Central memory CD8-positive, alpha-beta T cell (primary cell): ENCODE data around the gene FAM98B.
"Not testable (repeated sequence)": the region's sequence is repeated elsewhere in the genome, so short reads cannot be mapped to it uniquely, and the experiment has no call there.

Experiments
- ATAC-seq: fragments of 150-1000 bp; cut with Tn5 transposase; replicated peaks from 2 replicates; pipeline ENCODE4 v1.10.0; 2022; ENCODE audit warnings: mild to moderate bottlenecking, moderate FRiP score, moderate number of reproducible peaks; ENCODE audit not compliant: poor library complexity, severe bottlenecking; ENCODE audit errors: extremely low read depth
- DNase-seq, 2 donors: peaks; one replicate each; pipeline ENCODE4 v3.0.0; 2021; ENCODE audit warnings: low spot score in 2 of 2
- H3K27ac Mint-ChIP-seq: one replicate; pipeline ENCODE4 v1.8.0; 2022; ENCODE audit warnings: low read depth, mild to moderate bottlenecking, moderate library complexity, mixed read lengths
- H3K27me3 Mint-ChIP-seq: one replicate; pipeline ENCODE4 v1.8.0; 2022; ENCODE audit warnings: mixed read lengths
- H3K36me3 Mint-ChIP-seq: one replicate; pipeline ENCODE4 v1.8.0; 2022; ENCODE audit warnings: mild to moderate bottlenecking, moderate library complexity, mixed read lengths; ENCODE audit not compliant: insufficient read depth
- H3K4me1 Mint-ChIP-seq: one replicate; pipeline ENCODE4 v1.8.0; 2022; ENCODE audit warnings: mixed read lengths
- H3K4me3 Mint-ChIP-seq: one replicate; pipeline ENCODE4 v1.8.0; 2022; ENCODE audit warnings: mild to moderate bottlenecking, moderate library complexity, mixed read lengths
- H3K9me3 Mint-ChIP-seq: one replicate; pipeline ENCODE4 v1.8.0; 2022; ENCODE audit warnings: mixed read lengths

FAM98B gene

DNA sequence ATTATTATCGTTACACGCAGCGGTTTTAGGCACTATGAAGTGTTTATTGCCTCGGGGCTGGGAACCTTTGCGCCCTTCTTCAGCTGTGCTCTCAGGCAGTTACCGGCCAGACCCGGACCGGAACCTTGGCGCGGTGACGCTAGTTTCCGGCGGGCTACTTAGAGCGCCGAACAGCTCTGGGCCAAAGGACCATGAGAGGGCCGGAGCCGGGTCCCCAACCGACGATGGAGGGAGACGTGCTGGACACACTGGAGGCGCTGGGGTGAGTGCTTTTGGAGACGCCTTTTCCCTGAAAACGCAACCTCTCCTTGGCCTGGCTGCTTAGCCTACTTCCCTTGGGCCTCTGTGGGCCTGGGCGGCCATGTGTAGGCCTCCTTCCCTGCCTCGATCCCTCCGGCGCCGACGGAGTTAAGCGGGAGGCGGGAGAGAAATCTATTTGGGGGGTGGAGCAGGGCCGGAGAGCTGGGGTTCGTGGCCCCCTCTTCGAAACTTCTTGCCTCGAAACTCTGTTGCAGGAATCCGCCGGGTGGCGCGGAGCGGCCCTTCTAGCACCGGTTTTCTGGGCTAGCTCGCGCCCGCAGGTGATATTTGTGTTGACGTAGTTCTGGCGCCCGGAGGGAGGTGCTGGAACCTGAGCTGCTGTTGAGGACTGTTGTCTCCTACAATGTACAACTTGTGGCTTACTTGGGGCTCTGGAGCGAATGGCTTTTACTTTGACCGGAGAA lies at the start of gene FAM98B:
FAM98B (plus strand) TSS at position 157 of the 725 bp plus-strand sequence; CDS start at position 192, 35 bp downstream.
- Mint-ChIP-seq H3K36me3 (peaks cover 8% of the 10 kb centered on the region), H3K27ac (peak within 1 kb of the TSS; percentile 96), H3K4me1 (peaks cover 30% of the 10 kb centered on the region), H3K9me3 (no peaks in the 10 kb centered on the region), H3K27me3 (no peaks in the 10 kb centered on the region), H3K4me3 (peak within 1 kb of the TSS; percentile 89)
- DNase-seq: peak; percentile 84 to 85
- ATAC-seq: peak; percentile 94

GRCh38 chr15:38406436-38406835 lies 47.5 kb upstream of the FAM98B start:
- Mint-ChIP-seq H3K9me3 (no peaks in the 10 kb centered on the region), H3K36me3 (no peaks in the 10 kb centered on the region), H3K4me3 (no peak overlapping the region), H3K4me1 (no peaks in the 10 kb centered on the region), H3K27me3 (peaks cover 70% of the 10 kb centered on the region), H3K27ac (no peak overlapping the region)
- ATAC-seq (no peak), DNase-seq (no peak)

- DNase-seq (no peak), ATAC-seq (no peak)
- Mint-ChIP-seq H3K9me3 (no peaks in the 10 kb centered on the region), H3K4me3 (no peak overlapping the region), H3K27me3 (peaks cover 52% of the 10 kb centered on the region), H3K4me1 (no peaks in the 10 kb centered on the region), H3K36me3 (no peaks in the 10 kb centered on the region), H3K27ac (no peak overlapping the region)
Measured at GRCh38 chr15:38408576-38408975, 45.4 kb upstream of the FAM98B start.

DNA sequence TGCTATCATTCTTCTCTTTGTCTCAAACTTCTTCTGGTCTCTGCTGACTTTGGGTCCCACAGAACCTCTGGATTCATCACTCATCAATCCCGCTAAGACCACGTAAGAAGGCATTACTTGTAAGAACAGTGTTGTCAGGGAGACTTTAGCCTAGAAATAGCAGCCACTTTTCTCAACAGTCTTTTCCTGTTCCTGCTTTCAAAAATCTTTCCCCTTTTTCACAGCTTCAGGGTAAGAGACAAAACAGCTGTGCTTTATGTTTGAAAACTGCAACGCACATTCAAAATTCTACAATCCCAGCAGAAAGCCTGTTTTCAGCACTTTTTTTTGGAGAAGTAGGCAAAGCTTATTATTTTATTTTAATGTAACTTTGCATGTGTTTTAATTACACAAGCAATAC lies 42.0 kb upstream of the FAM98B start:
- no peak for DNase-seq
- H3K4me1 Mint-ChIP-seq: no peaks in the 10 kb centered on the region
- H3K4me3 Mint-ChIP-seq: no peak overlapping the region
- H3K27ac Mint-ChIP-seq: no peak overlapping the region
- H3K36me3 Mint-ChIP-seq: no peaks in the 10 kb centered on the region
- no peak for ATAC-seq
- peaks cover 61% of the 10 kb centered on the region for H3K27me3 Mint-ChIP-seq
- H3K9me3 Mint-ChIP-seq: no peaks in the 10 kb centered on the region

DNA sequence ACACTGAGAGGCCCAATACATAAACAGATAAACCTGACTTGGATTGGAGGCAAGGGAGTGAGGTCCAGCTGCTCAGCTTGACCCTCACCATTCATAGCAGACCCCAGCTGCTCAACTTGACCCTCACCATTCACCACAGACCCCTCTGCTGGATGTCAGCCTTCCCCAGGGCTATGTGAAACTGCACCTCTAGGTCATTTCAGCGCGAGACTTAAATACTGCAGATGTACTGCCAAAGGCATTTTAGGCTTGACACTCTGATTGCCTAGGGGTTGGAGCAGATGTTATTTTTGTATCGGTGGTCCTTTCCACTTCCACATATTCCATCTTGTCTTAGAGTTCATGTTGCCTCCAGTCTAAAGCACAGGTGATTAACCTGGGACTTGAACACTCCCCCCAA lies 41.5 kb upstream of the FAM98B start:
- no peak overlapping the region for H3K4me3 Mint-ChIP-seq
- no peaks in the 10 kb centered on the region for H3K4me1 Mint-ChIP-seq
- peaks cover 65% of the 10 kb centered on the region for H3K27me3 Mint-ChIP-seq
- H3K27ac Mint-ChIP-seq: no peak overlapping the region
- H3K36me3 Mint-ChIP-seq: no peaks in the 10 kb centered on the region
- no peaks in the 10 kb centered on the region for H3K9me3 Mint-ChIP-seq
- ATAC-seq (no peak), DNase-seq (no peak)

DNA sequence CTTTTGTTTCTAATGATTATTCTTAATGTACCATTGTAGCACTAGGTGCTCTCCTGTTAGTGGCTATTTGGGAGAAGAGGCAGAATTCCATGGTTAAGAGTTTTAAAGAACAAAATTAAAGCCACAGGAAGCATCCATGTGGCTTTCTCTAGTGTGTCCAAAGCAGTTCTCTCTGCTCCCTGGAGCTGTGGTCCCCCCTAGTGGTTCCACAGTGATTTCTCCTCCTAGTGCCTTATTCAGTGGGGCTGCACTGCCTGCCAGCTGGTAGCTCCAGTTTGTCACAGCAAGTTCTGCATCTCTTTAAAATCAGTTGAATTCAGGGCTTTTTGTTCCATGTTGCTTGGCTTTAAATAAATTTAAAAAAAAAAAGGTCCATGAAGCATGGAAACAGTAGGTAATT lies 39.6 kb upstream of the FAM98B start:
- no peak for DNase-seq
- H3K27ac Mint-ChIP-seq: no peak overlapping the region

DNA sequence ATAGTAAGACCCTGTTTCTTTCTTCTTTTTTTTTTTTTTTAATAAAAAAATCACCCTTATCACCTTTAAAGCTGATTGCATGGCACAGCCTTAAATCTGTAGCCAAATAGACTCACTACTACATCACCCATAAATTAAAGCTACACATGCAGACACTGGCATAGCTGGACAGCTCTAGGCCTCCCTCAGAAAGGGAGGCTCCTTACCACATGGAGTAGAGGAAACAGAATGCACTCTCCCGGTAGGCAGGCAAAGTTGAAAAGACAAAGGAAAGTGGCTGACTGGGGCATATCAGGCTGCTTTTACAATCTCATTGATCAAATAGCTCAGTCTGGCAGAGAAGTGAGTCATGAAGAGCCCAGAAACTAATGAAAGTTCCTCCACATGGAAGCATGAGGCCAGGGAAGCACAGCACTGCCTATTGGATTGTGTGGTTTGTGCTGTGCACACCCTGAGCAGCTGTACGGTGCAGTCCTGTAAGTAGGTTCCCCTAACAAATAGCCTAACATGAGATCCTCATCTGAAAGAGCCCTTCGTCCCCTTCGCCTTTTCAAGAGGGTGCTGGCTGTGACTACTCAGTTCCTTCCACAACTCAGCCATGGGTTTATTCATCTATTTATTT lies 32.7 kb upstream of the FAM98B start:
- Mint-ChIP-seq H3K36me3 (peaks cover 3% of the 10 kb centered on the region), H3K27me3 (peaks cover 53% of the 10 kb centered on the region), H3K27ac (no peak overlapping the region), H3K4me3 (no peak overlapping the region), H3K4me1 (no peaks in the 10 kb centered on the region), H3K9me3 (no peaks in the 10 kb centered on the region)
- ATAC-seq: no peak
- DNase-seq: no peak

More for the DNA sequence above, 39.6 kb upstream of the FAM98B start:
- Mint-ChIP-seq H3K9me3 (no peaks in the 10 kb centered on the region), H3K4me1 (no peaks in the 10 kb centered on the region), H3K36me3 (peaks cover 2% of the 10 kb centered on the region), H3K4me3 (no peak overlapping the region), H3K27me3 (peaks cover 69% of the 10 kb centered on the region)
- ATAC-seq: no peak

GRCh38 chr15:38424101-38424552 lies 29.8 kb upstream of the FAM98B start:
- H3K36me3 Mint-ChIP-seq: peaks cover 1% of the 10 kb centered on the region
- ATAC-seq: no peak
- no peak overlapping the region for H3K4me3 Mint-ChIP-seq
- H3K4me1 Mint-ChIP-seq: no peaks in the 10 kb centered on the region
- peaks cover 33% of the 10 kb centered on the region for H3K27me3 Mint-ChIP-seq
- no peaks in the 10 kb centered on the region for H3K9me3 Mint-ChIP-seq
- H3K27ac Mint-ChIP-seq: no peak overlapping the region
- no peak for DNase-seq

DNA sequence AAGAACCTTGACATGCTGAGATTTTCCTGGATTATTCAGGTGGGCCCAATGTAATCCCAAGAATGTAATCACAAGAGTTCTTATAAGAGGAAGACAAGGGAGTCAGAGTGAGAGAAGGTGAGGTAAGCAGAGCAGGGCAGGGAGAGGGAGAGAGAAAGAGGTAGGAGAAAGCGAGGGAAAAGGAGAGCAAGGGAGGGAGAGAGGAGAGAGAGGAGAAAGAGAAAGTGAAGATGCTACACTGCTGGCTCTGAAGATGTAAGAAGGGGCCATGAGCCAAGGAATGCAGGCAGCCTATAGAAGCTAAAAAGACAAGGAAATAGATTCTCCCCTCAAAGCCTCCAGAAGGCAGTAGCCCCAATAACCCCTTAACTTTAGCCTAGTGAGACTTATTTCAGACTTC lies 28.7 kb upstream of the FAM98B start:
- peaks cover 22% of the 10 kb centered on the region for H3K27me3 Mint-ChIP-seq
- DNase-seq (no peak), ATAC-seq (no peak)
- no peaks in the 10 kb centered on the region for H3K9me3 Mint-ChIP-seq
- H3K27ac Mint-ChIP-seq: no peak overlapping the region
- peaks cover 1% of the 10 kb centered on the region for H3K36me3 Mint-ChIP-seq
- H3K4me1 Mint-ChIP-seq: no peaks in the 10 kb centered on the region
- no peak overlapping the region for H3K4me3 Mint-ChIP-seq

DNA sequence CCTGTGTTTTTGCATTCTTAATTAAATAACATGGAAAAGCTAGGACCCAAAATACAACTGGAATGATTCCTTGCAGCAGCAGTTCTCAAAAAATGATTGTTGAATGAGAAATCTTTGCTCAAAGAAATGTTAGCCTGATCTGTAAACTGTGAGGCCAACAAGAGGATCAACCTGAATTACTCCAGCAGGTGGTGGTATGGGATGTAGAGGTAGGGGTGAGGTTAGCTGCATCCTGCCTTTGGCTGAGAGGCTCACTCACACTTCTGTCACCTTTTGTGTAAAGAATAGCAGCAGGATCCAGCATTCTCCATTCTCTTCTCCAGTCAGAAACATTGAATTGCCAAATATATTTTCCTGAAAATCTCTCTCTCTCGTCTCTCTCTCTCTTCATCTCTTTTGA lies 26.5 kb upstream of the FAM98B start:
- H3K4me3 Mint-ChIP-seq: no peak overlapping the region
- DNase-seq (no peak), ATAC-seq (no peak)
- no peaks in the 10 kb centered on the region for H3K4me1 Mint-ChIP-seq
- H3K9me3 Mint-ChIP-seq: no peaks in the 10 kb centered on the region
- H3K27me3 Mint-ChIP-seq: peaks cover 9% of the 10 kb centered on the region
- no peaks in the 10 kb centered on the region for H3K36me3 Mint-ChIP-seq
- no peak overlapping the region for H3K27ac Mint-ChIP-seq

DNA sequence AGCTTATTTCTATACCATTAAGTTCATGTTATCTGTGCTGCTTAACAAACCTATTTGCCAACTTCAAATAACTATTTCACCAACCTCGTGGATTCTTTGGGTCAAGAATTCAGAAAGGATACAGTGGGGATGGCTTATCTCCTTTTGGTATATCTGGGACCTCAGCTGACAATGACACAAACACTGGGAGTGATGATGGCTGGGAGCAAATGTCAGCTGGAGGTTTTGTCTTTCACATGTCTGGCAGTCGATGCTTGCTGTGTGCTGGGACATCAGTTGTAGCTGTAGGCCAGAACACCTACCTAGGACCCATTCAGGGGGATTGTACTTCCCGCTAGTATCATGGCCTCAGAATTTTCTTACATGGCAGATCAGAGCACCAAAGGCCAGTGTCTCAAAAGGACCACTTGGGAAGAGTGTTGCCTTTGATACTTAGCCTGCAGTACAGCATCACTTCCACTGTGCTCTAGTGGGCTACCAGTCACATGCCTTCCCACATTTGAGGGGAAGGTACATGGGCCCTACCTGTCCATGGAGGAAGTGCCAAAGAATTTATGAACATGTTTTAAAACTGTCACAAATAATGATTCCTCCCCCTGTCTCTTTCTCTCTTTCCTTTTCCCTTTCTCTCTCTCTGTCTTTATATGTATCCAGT lies 23.7 kb upstream of the FAM98B start:
- Mint-ChIP-seq H3K9me3 (no peaks in the 10 kb centered on the region), H3K27me3 (peaks cover 24% of the 10 kb centered on the region)
- no peak for ATAC-seq

DNA sequence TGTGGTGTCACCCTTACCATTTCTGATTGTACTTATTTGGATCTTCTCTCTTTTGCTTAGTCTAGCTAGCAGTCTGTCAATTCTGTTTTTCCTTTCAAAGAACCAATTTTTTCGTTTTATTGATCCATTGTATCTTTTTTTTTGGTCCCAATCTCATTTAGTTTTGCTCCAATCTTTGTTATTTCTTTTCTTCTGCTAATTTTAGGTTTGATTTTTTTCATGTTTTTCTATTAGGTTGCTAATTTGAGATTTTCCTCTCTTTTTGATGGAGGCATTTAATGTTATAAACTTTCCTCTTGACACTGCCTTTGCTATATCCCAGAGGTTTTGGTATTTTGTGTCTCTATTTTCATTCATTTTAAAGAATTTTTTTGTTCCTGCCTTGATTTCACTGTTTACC lies 16.9 kb upstream of the FAM98B start:
- no peak for DNase-seq
- Mint-ChIP-seq H3K27ac (no peak overlapping the region), H3K36me3 (peaks cover 3% of the 10 kb centered on the region), H3K4me1 (peaks cover 7% of the 10 kb centered on the region), H3K9me3 (no peaks in the 10 kb centered on the region), H3K27me3 (peaks cover 66% of the 10 kb centered on the region), H3K4me3 (no peak overlapping the region)
- no peak for ATAC-seq

More for the DNA sequence above, 23.7 kb upstream of the FAM98B start:
- DNase-seq: no peak
- Mint-ChIP-seq H3K4me1 (no peaks in the 10 kb centered on the region), H3K36me3 (no peaks in the 10 kb centered on the region), H3K4me3 (no peak overlapping the region), H3K27ac (no peak overlapping the region)

- H3K36me3 Mint-ChIP-seq, H3K9me3 Mint-ChIP-seq, H3K4me1 Mint-ChIP-seq, H3K27ac Mint-ChIP-seq, H3K4me3 Mint-ChIP-seq, ATAC-seq, DNase-seq: not testable (repeated sequence)
- peaks cover 66% of the 10 kb centered on the region for H3K27me3 Mint-ChIP-seq
Measured at GRCh38 chr15:38437603-38438002, 16.3 kb upstream of the FAM98B start.
